Stimulated activated memory B cell treated with anti-CD40 and anti-IgM and Interleukin-4, amounts not matched to agents 10 μg/mL and 1 μg/mL and 100 μg/mL, for 72 hours (primary cell): ENCODE data around the gene IL19.

Experiments
- ATAC-seq: fragments of 150-1000 bp; cut with Tn5 transposase; 2 replicates; pipeline ENCODE4 v1.10.0; 2021
- H3K27ac Mint-ChIP-seq: one replicate; pipeline ENCODE4 v1.8.0; 2022; ENCODE audit warnings: mild to moderate bottlenecking, mixed read lengths
- H3K27me3 Mint-ChIP-seq: one replicate; pipeline ENCODE4 v1.8.0; 2022; ENCODE audit warnings: mixed read lengths
- H3K36me3 Mint-ChIP-seq: one replicate; pipeline ENCODE4 v1.8.0; 2022; ENCODE audit warnings: mixed read lengths
- H3K4me1 Mint-ChIP-seq: one replicate; pipeline ENCODE4 v1.8.0; 2022; ENCODE audit warnings: mixed read lengths
- H3K4me3 Mint-ChIP-seq: one replicate; pipeline ENCODE4 v1.8.0; 2022; ENCODE audit warnings: mild to moderate bottlenecking, moderate library complexity, mixed read lengths
- H3K9me3 Mint-ChIP-seq: one replicate; pipeline ENCODE4 v1.8.0; 2022; ENCODE audit warnings: mixed read lengths

IL19 gene

DNA sequence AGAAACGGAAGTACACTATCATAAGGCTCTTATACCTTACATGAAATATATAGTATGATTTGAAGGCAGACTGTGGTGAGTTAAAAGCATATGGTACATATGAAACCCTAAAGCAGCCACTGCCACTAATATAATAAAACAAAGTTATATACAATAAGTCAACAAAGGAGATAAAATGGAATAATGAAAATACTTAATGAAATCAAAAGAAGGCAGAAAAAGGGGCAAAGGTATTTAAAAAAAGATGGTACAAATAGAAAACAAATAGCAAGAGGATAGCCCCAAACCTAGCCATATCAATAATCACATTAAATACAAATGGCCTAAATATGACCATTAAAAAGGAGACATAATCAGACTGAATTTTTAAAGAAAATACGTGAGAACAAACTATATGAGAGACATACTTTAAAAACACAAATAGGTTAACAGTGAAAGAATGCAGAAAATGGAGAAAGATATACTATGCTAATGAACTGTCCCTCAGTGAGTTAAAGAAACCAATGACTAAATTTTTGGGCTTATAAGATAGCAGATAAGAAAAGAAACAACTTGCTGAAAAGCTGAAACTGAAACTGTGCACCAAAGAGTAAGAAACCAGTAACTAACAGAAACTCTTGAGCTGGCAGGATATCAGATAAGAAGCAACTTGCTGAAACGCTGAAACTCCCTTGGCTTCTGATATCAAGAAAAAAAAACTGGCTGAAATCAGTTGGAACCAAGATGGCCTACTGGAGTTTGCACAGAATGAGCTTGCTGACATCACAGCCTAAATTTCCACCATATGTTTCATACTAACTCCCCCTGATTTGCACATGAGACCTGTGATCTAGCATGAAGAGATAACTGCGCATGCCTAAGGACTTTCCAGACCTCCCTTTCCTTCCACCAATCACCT, 46.1 kb downstream of the IL19 start:
- peaks cover 4% of the 10 kb centered on the region for H3K9me3 Mint-ChIP-seq
- no peak for ATAC-seq
- peak overlapping the region; percentile 42 for H3K27ac Mint-ChIP-seq
- no peak overlapping the region for H3K4me3 Mint-ChIP-seq
- H3K27me3 Mint-ChIP-seq = no peaks in the 10 kb centered on the region
- H3K36me3 Mint-ChIP-seq = no peaks in the 10 kb centered on the region
- H3K4me1 Mint-ChIP-seq = peaks cover 38% of the 10 kb centered on the region

DNA sequence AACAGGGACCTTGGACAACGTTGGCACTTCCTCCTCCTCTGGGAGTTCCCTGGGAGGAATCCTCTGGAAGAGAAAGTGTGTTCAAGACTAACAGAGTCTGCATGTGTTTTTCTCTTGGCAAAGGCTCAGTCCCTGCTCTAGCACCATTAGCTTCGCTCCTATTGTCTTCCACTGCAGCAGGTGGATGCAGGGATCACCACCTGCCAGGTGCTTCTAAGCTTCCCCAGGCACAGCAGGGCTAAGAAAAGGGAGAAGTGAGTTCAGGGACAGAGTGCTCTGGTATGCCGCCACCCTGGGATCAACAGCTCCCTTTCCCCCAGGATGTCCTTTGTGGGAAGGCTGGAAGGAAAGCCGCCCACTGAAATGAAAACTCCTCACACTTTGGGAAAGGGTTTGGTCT, 50.9 kb downstream of the IL19 start:
- ATAC-seq = no peak
- H3K9me3 Mint-ChIP-seq = peaks cover 2% of the 10 kb centered on the region
- H3K27me3 Mint-ChIP-seq = no peaks in the 10 kb centered on the region
- no peaks in the 10 kb centered on the region for H3K36me3 Mint-ChIP-seq
- H3K4me1 Mint-ChIP-seq = peaks cover 17% of the 10 kb centered on the region
- H3K27ac Mint-ChIP-seq = no peak overlapping the region
- no peak overlapping the region for H3K4me3 Mint-ChIP-seq

DNA sequence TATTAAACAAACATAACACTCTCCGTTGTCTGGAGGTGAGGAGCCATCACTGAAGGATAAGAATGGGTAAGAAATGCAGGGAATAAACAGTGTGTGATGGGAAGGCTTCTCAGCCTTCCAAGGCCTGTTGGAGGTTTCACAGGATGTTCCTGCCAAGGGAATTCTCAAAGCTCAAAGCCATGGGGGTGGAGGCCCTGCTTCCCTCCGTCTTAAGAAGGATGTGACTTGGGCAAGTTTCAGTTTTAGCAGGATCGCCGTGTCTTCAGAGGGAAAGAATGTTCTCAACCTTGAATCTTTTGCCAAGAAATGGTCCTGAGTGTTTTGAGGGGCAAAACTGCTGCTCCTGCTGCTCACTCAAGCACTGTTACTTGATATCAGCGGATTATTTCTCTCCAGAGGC, 53.2 kb downstream of the IL19 start:
- no peaks in the 10 kb centered on the region for H3K36me3 Mint-ChIP-seq
- no peak overlapping the region for H3K4me3 Mint-ChIP-seq
- peaks cover 14% of the 10 kb centered on the region for H3K4me1 Mint-ChIP-seq
- H3K27ac Mint-ChIP-seq = no peak overlapping the region
- no peaks in the 10 kb centered on the region for H3K9me3 Mint-ChIP-seq
- no peak for ATAC-seq
- H3K27me3 Mint-ChIP-seq = no peaks in the 10 kb centered on the region

DNA sequence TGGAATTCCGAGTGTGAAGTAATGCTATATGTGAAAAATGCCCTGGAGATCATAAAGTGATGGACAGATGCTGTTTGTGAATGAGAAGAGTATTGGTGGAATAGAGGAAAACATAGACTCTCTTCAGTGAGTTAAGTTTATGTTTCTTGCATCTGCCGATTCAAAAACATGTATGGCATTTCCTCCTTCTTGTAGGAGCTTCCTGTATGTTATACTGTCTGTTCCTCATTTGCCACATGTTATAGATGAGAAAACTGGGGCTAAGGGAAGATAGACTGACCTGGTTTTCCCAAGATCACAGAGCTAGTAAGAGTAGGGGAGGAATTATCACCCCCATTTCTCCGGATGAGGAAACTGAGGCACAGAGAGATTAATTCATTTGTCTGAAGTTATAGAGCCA, 53.8 kb downstream of the IL19 start:
- no peaks in the 10 kb centered on the region for H3K36me3 Mint-ChIP-seq
- H3K9me3 Mint-ChIP-seq = no peaks in the 10 kb centered on the region
- no peak overlapping the region for H3K27ac Mint-ChIP-seq
- H3K4me3 Mint-ChIP-seq = no peak overlapping the region
- no peaks in the 10 kb centered on the region for H3K27me3 Mint-ChIP-seq
- peaks cover 20% of the 10 kb centered on the region for H3K4me1 Mint-ChIP-seq
- no peak for ATAC-seq

DNA sequence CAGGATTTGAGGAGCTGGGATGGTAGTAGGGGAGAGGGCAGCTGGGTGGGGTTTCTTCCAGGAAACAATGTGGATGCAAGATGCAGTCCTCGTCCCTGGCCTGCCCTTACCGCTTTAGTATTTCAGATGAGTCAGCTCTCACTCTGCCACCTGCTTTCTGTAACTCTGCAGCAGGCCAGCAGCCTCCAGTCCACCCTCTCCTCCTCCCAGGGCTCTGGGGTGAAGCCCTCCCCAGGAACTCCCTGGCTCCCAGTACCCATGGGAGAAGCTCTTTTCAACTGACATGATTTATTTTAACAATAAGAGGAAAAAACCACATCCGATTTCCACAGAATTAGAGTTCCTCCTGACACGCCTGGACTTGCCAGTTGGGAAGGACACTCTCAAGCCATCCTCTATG, 55.8 kb downstream of the IL19 start:
- no peaks in the 10 kb centered on the region for H3K36me3 Mint-ChIP-seq
- H3K4me3 Mint-ChIP-seq = no peak overlapping the region
- no peaks in the 10 kb centered on the region for H3K9me3 Mint-ChIP-seq
- H3K27me3 Mint-ChIP-seq = no peaks in the 10 kb centered on the region
- no peak overlapping the region for H3K27ac Mint-ChIP-seq
- H3K4me1 Mint-ChIP-seq = peaks cover 30% of the 10 kb centered on the region
- ATAC-seq = no peak

DNA sequence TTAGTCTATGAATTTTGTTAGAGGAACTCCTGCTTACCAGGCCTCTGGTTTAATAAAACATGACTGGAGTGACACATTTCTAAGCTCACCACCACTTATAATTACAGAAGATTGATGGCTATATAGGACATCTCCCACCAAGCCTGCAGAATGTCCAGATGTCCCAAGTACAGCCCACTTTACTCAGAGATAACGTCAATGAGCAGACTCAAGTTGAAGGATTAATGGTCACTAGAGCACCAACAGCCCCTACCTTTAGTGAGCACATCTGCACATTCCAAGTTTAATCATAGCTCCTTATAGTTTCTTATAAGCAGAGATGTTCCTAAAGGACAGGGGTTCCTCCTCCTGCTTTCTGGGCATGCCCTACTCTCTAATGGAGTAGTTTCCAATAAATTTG, 57.5 kb downstream of the IL19 start:
- H3K27me3 Mint-ChIP-seq = no peaks in the 10 kb centered on the region
- no peak for ATAC-seq
- H3K36me3 Mint-ChIP-seq = no peaks in the 10 kb centered on the region
- H3K27ac Mint-ChIP-seq = peak overlapping the region; percentile 13
- no peaks in the 10 kb centered on the region for H3K9me3 Mint-ChIP-seq
- no peak overlapping the region for H3K4me3 Mint-ChIP-seq
- H3K4me1 Mint-ChIP-seq = peaks cover 44% of the 10 kb centered on the region

DNA sequence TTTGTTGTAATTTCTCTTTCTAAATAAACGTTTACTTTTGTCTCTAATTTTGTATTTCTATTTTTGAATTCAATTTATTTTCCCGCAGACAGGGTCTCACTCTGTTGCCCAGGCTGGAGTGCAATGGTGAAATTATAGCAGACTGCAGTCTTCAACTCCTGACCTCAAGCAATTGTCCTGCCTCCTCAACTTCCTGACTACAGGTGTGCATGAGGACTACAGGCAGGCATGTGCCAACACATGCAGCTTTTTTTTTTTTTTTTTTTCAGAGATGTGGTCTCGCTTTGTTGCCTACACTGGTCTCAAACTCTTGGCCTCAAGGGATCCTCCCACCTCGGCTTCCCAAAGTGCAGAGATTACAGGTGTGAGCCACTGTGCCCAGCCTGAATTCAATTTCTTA, 58.2 kb downstream of the IL19 start:
- H3K9me3 Mint-ChIP-seq = no peaks in the 10 kb centered on the region
- ATAC-seq = no peak
- peak overlapping the region; percentile 13 for H3K27ac Mint-ChIP-seq
- H3K4me1 Mint-ChIP-seq = peaks cover 51% of the 10 kb centered on the region
- no peaks in the 10 kb centered on the region for H3K27me3 Mint-ChIP-seq
- H3K4me3 Mint-ChIP-seq = no peak overlapping the region
- no peaks in the 10 kb centered on the region for H3K36me3 Mint-ChIP-seq

DNA sequence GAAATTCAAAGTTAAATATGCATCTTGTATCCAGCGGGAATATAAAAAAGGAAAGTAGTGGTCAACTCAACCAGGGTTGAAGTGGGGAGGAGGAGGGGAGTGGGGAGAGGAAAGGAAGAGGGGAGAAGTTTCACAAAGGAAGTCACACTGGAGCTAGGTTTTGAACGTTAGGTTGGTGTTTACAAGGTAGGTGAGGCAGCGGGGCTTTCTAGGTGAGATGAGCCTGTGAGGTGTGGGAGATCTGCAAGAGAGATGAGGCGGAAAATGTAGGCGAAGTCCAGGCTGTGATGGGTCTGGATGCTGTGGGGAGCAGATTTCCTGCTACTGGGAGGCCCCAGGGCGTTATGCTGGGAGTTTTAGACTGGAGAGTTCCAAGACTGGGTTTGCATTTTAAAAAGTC, 58.7 kb downstream of the IL19 start:
- Mint-ChIP-seq H3K4me3 (peak overlapping the region; percentile 6), H3K9me3 (no peaks in the 10 kb centered on the region), H3K36me3 (no peaks in the 10 kb centered on the region), H3K4me1 (peaks cover 52% of the 10 kb centered on the region), H3K27ac (peak overlapping the region; percentile 13), H3K27me3 (no peaks in the 10 kb centered on the region)
- ATAC-seq = no peak

DNA sequence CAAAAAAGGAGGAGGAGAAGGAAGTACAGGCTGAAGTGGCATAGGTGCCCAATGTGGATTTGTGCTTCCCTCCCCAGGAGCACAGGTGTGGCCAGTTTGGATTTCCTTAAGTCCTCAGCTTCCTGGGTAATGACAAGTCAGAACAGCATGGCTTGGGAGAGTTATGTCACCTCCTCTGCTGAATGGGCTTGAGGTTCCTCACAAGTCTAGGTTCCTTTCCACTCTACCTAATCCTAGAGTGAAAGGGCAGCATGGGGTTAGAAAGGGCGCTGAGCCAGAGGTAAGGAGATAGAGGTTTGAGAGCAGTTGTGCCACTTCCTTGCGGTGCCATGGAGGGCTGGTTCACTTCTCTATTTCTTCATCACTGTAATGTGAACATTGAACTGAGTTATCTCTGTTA, 59.3 kb downstream of the IL19 start:
- no peak overlapping the region for H3K4me3 Mint-ChIP-seq
- ATAC-seq = peak; percentile 74
- H3K4me1 Mint-ChIP-seq = peaks cover 54% of the 10 kb centered on the region
- H3K27me3 Mint-ChIP-seq = no peaks in the 10 kb centered on the region
- H3K27ac Mint-ChIP-seq = peak overlapping the region; percentile 13
- H3K36me3 Mint-ChIP-seq = no peaks in the 10 kb centered on the region
- no peaks in the 10 kb centered on the region for H3K9me3 Mint-ChIP-seq

DNA sequence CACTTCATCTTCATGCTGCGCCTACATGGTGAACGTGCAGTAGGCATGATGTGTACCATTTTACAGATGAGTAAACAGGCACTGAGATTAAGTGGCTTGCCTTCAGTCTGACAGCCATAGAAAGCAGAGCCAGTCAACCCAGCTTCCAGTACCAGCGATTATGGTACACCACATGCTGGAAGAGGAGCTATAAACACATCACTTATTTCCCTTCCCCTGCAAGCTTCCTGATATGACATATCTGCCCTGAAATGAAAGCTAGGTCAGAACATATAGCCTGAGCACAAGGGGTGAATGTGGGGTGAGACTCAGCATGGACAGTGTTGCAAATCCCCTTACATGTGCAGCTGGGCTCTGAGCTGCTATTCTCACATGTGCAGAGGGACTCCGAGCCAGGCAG, 61.1 kb downstream of the IL19 start:
- no peak for ATAC-seq
- peaks cover 57% of the 10 kb centered on the region for H3K4me1 Mint-ChIP-seq
- no peaks in the 10 kb centered on the region for H3K36me3 Mint-ChIP-seq
- H3K4me3 Mint-ChIP-seq = no peak overlapping the region
- no peaks in the 10 kb centered on the region for H3K27me3 Mint-ChIP-seq
- no peak overlapping the region for H3K27ac Mint-ChIP-seq
- no peaks in the 10 kb centered on the region for H3K9me3 Mint-ChIP-seq

DNA sequence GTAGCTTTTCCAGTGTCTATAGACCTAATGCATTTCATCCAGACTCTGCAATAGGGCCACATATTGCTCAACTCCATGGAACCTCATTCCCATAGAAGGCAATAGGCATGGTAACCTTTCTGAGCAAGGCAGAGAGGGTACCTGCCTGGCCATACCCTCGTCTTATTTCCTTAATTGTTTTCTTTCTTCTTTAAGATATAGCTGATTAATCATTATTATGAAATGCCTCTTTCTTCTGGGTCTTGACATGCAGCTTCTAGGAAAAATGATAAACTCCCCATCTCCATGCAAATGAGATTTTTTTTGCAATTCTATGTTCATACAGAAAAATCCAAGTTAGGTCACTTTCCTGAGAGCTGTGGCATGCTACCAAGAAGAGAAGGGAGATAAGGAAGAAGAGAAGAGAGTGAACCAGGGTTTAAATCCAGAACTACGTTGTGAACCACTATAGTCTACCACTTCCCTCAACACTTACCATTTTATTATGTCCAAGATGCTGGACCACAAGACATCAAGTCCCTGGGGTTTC, 61.8 kb downstream of the IL19 start:
- Mint-ChIP-seq H3K27me3 (no peaks in the 10 kb centered on the region), H3K4me3 (no peak overlapping the region), H3K4me1 (peaks cover 57% of the 10 kb centered on the region), H3K9me3 (no peaks in the 10 kb centered on the region), H3K36me3 (no peaks in the 10 kb centered on the region), H3K27ac (peak overlapping the region; percentile 73)
- ATAC-seq = no peak

DNA sequence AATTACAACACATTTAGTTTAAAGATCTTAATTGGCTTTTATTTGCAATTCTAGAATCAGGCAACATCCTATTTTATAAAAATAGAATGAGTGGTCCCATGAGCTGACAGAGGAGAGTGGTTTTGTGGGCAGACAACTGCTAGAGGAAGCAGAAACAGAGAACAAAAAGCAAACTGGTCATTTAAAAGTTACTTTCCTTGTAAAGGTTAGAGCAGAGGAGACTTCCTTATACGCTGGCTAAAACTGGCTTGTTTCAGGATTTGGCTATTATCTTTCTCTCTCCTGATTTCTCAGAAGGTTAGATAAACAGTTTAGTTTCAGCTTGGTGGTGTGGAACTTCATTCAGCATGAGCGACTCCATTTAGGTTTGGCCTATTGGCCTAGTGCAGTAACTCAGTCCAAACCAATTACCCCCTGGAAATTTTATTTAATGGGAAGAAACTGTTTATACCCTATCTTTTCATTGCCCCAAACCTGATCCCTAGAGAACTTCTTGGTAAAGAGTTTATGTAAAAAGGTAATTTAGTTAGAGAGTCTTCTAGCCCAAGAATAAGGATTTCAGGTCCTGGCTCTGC, 62.6 kb downstream of the IL19 start:
- Mint-ChIP-seq H3K27me3 (no peaks in the 10 kb centered on the region), H3K27ac (peak overlapping the region; percentile 73), H3K9me3 (no peaks in the 10 kb centered on the region), H3K4me1 (peaks cover 56% of the 10 kb centered on the region), H3K36me3 (no peaks in the 10 kb centered on the region), H3K4me3 (peak overlapping the region; percentile 7)
- ATAC-seq = peak; percentile 70

DNA sequence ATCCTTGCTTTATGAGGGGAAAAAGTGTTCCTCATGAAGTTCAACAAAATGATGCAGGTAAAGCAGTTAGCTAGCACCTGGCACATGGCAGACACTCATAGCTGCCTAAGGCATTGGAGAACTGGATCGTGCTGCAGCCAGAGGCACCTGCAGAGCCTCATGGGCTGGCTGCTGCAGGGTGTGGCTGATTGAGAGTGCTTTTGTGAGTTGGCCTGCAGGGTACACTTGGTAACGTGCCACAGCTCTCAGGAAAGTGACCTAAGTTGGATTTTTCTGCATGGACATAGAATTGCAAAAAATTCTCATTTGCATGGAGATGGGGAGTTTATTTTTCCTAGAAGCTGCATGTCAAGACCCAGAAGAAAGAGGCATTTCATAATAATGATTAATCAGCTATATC, 63.2 kb downstream of the IL19 start:
- ATAC-seq = no peak
- H3K36me3 Mint-ChIP-seq = no peaks in the 10 kb centered on the region
- H3K27me3 Mint-ChIP-seq = no peaks in the 10 kb centered on the region
- no peaks in the 10 kb centered on the region for H3K9me3 Mint-ChIP-seq
- no peak overlapping the region for H3K4me3 Mint-ChIP-seq
- peaks cover 50% of the 10 kb centered on the region for H3K4me1 Mint-ChIP-seq
- H3K27ac Mint-ChIP-seq = no peak overlapping the region

DNA sequence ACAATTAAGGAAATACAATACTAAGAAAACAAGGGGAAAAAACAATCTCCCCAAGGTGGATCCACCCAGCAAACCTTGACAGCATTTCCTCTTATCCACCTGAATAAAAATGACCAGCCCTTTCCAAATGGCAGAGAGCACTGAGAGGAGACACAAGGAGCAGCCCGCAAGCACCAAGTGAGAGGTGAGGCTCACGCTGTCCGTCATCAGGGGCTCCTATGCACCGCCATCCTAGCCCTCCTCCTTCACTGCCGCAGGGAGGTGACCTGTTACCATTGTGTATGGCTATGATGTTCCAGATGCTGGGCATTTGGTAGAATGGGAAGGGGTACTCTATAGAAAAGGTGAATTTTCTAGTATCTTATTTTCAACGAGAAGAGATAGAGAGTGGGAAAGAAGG, 63.6 kb downstream of the IL19 start:
- H3K27me3 Mint-ChIP-seq = no peaks in the 10 kb centered on the region
- no peak for ATAC-seq
- peaks cover 46% of the 10 kb centered on the region for H3K4me1 Mint-ChIP-seq
- no peaks in the 10 kb centered on the region for H3K9me3 Mint-ChIP-seq
- H3K4me3 Mint-ChIP-seq = no peak overlapping the region
- H3K36me3 Mint-ChIP-seq = no peaks in the 10 kb centered on the region
- peak overlapping the region; percentile 14 for H3K27ac Mint-ChIP-seq

DNA sequence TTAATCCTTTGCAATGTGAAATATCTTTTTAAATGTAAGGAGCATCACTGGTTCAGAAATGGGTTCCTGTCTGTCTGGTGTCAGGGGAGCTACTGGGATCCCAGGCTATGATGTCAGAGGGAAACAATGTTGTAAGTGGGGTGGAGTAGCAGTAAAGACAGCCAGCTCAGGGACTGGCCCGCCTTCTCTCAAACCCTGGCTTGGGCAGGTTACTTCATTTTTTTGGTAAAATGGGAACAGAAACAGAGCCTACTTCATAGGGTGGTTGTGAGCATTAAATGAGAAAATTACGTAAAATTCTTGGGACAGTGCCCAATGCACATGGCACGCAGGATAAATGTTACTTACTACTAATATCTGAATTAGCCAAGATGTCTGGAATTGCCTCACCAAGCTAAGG, 64.1 kb downstream of the IL19 start:
- peak overlapping the region; percentile 14 for H3K27ac Mint-ChIP-seq
- H3K27me3 Mint-ChIP-seq = no peaks in the 10 kb centered on the region
- H3K9me3 Mint-ChIP-seq = no peaks in the 10 kb centered on the region
- peaks cover 41% of the 10 kb centered on the region for H3K4me1 Mint-ChIP-seq
- no peak overlapping the region for H3K4me3 Mint-ChIP-seq
- H3K36me3 Mint-ChIP-seq = no peaks in the 10 kb centered on the region
- ATAC-seq = peak; percentile 51

DNA sequence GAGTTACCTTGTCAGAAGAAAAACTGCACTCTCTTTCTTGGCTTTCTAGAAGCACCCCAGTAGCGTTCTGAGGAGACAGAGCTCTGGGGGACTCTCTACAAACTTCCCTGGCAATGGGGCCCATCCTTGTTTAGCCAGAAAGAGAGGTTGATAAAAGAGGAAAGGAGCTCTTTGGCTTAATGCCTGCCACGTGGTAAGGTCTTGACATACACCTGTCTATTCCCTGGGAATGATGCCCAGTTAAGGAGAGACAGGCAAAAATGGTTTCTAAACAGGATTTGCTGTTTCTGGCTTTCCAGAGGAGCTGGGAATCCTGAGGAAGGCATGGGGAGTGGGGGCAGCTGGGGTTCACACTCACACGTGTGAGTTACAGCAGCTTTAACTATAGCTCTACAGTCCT, 64.6 kb downstream of the IL19 start:
- no peaks in the 10 kb centered on the region for H3K27me3 Mint-ChIP-seq
- peak overlapping the region; percentile 14 for H3K27ac Mint-ChIP-seq
- H3K36me3 Mint-ChIP-seq = no peaks in the 10 kb centered on the region
- no peak overlapping the region for H3K4me3 Mint-ChIP-seq
- ATAC-seq = no peak
- H3K4me1 Mint-ChIP-seq = peaks cover 36% of the 10 kb centered on the region
- no peaks in the 10 kb centered on the region for H3K9me3 Mint-ChIP-seq
